ENCODE measurements around the gene SDK1.

DNA sequence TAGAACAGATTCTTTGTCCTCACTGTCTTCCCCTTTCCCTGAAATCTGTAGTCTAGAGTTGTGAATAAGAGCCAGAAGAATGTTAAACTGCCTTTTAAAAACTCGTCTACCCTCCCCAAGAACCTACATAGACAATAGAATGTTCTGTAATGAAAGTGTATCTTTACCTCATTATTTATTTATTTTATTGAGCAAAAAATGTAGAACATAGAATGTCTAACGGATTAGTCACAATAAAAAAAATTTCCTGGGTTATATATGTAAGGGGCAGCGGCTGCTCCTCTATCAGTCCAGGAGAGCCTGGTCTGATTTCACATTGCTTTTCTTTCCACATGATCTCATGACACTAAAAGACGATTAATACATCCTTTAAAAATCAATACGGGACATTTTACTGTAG is 135.7 kb downstream of the SDK1 start:
- TF ChIP-seq CTCF (IDR thresholded peaks at IDR 0.05; ENCODE audit: borderline replicate concordance, extremely low read depth, low read length, poor library complexity, severe bottlenecking) (no peak), EZH2 (IDR thresholded peaks at IDR 0.05; ENCODE audit: borderline replicate concordance, low read depth, low read length, severe bottlenecking) (no peak)
